Endothelial cell of umbilical vein (primary cell): ENCODE results near the gene PRKCQ. TPM values are rescaled to one million over a fixed set of nuclear protein-coding genes. Genes with fewer than 3 reads are reported as not detected.

Experiments
- BruUV-seq: library from RNA; stranded (reverse); fragments of 400-500 nt; replicated peaks from 2 replicates; lab custom pipeline; 2021; lab: Mats Ljungman, UMichigan
- CTCF ChIA-PET: fragments of 300-600, 350-600 bp; sonication (Branson Sonifier 250); formaldehyde crosslinking; loops from one replicate; lab custom pipeline; 2021; ENCODE audit warnings: antibody characterized with exemption, inconsistent platforms; lab: Charles Lee
- POLR2A ChIA-PET: fragments of 300-600, 350-600 bp; sonication (Branson Sonifier 250); formaldehyde crosslinking; loops from one replicate; lab custom pipeline; 2021; ENCODE audit warnings: antibody characterized with exemption, inconsistent platforms; lab: Charles Lee
- DNase-seq: peaks from one replicate; pipeline ENCODE4 v3.0.0-alpha.2; 2011; ENCODE audit warnings: low read depth, low spot score
- FAIRE-seq: peaks from 2 replicates; lab custom pipeline; 2011; peaks lifted over from hg19 to GRCh38; lab: Jason Lieb, UNC
- H2AFZ ChIP-seq: 2 replicates; pipeline ENCODE4 v1.6.0; 2012; ENCODE audit warnings: low read depth, low read length, control low read depth, inconsistent platforms
- H3K27ac ChIP-seq: 2 replicates; pipeline ENCODE4 v1.5.1; 2011; ENCODE audit warnings: low read depth, mild to moderate bottlenecking, control low read depth, low read length, moderate library complexity; ENCODE audit not compliant: insufficient read depth
- H3K27me3 ChIP-seq, 2 experiments: 2 replicates each; pipeline versions ENCODE4 v1.6.0 to v1.6.1; 2011; ENCODE audit warnings: low read length in 2 of 2, mixed read lengths in 1 of 2; ENCODE audit not compliant: control insufficient read depth in 2 of 2, insufficient read depth in 2 of 2
- H3K36me3 ChIP-seq, 2 experiments: 2 replicates in 1 of 2; 3 replicates in 1 of 2; pipeline ENCODE4 v1.5.1; 2011; ENCODE audit warnings: low read length in 2 of 2, mild to moderate bottlenecking in 1 of 2, moderate library complexity in 1 of 2; ENCODE audit not compliant: control insufficient read depth in 2 of 2, insufficient read depth in 2 of 2; ENCODE audit errors: extremely low read depth in 1 of 2
- H3K4me1 ChIP-seq: 3 replicates; pipeline ENCODE4 v1.5.1; 2011; ENCODE audit warnings: mild to moderate bottlenecking, low read length; ENCODE audit not compliant: control insufficient read depth, insufficient read depth; ENCODE audit errors: extremely low read depth
- H3K4me2 ChIP-seq: 2 replicates; pipeline ENCODE4 v1.6.1; 2011; ENCODE audit warnings: low read length, control low read depth, mixed read lengths; ENCODE audit not compliant: insufficient read depth
- H3K4me3 ChIP-seq, 3 experiments: fragments of 200-600 bp in 1 of 3; sonication (generic), shearing (Covaris generic) in 1 of 3; replicated peaks in 1 of 3; 2 replicates each; pipeline ENCODE4 v1.5.1; 2011 to 2016; ENCODE audit warnings: control low read depth in 3 of 3, low read length in 3 of 3, mild to moderate bottlenecking in 2 of 3, inconsistent platforms in 1 of 3, low read depth in 1 of 3, moderate library complexity in 1 of 3; ENCODE audit not compliant: insufficient read depth in 1 of 3
- H3K79me2 ChIP-seq: 2 replicates; pipeline ENCODE4 v1.6.0; 2012; ENCODE audit warnings: low read length, inconsistent platforms; ENCODE audit not compliant: control insufficient read depth, insufficient read depth
- H3K9ac ChIP-seq: replicated peaks from 2 replicates; pipeline ENCODE3; 2011; ENCODE audit warnings: low read length, control low read depth; ENCODE audit not compliant: insufficient read depth; ENCODE audit errors: extremely low read depth
- H3K9me1 ChIP-seq: replicated peaks from 3 replicates; pipeline ENCODE4 v1.6.0; 2011; ENCODE audit warnings: mild to moderate bottlenecking, low read length; ENCODE audit not compliant: control insufficient read depth, insufficient read depth; ENCODE audit errors: extremely low read depth
- H3K9me3 ChIP-seq: replicated peaks from 2 replicates; pipeline ENCODE4 v1.5.1; 2012; ENCODE audit warnings: low read length, inconsistent platforms; ENCODE audit not compliant: control insufficient read depth, insufficient read depth
- H4K20me1 ChIP-seq: replicated peaks from 2 replicates; pipeline ENCODE3; 2011; ENCODE audit warnings: mild to moderate bottlenecking, low read length; ENCODE audit not compliant: control insufficient read depth, insufficient read depth; ENCODE audit errors: extremely low read depth
- CTCF ChIP-seq, 2 donors: IDR thresholded peaks; 1 replicate in 1 of 2; 2 replicates in 1 of 2; pipeline ENCODE4 v1.5.1; 2011; ENCODE audit warnings: low read length in 2 of 2, mild to moderate bottlenecking in 2 of 2, moderate library complexity in 2 of 2, control low read depth in 1 of 2, inconsistent platforms in 1 of 2, low read depth in 1 of 2; ENCODE audit not compliant: insufficient read depth in 1 of 2; ENCODE audit errors: extremely low read depth in 1 of 2
- EZH2 ChIP-seq: IDR thresholded peaks from 2 replicates; pipeline ENCODE4 v1.6.1; 2012; ENCODE audit warnings: borderline replicate concordance, low read depth, mild to moderate bottlenecking, moderate library complexity, low read length, inconsistent platforms; ENCODE audit not compliant: severe bottlenecking
- FOS ChIP-seq: IDR thresholded peaks from 2 replicates; pipeline ENCODE4 v1.6.1; 2011; ENCODE audit warnings: mild to moderate bottlenecking, low read length, moderate library complexity, borderline replicate concordance; ENCODE audit not compliant: insufficient read depth
- GATA2 ChIP-seq: IDR thresholded peaks from 2 replicates; pipeline ENCODE4 v1.7.0; 2011; ENCODE audit warnings: low read depth, mild to moderate bottlenecking, moderate library complexity, mixed read lengths, low read length; ENCODE audit not compliant: insufficient read length, insufficient read depth
- JUN ChIP-seq: IDR thresholded peaks from 2 replicates; pipeline ENCODE4 v1.6.1; 2011; ENCODE audit warnings: borderline replicate concordance, low read depth; ENCODE audit not compliant: insufficient read length, insufficient read depth
- MAX ChIP-seq: IDR thresholded peaks from 2 replicates; pipeline ENCODE4 v1.6.1; 2011; ENCODE audit not compliant: insufficient read depth, insufficient read length
- MYC ChIP-seq: IDR thresholded peaks from one replicate; pipeline ENCODE4 v1.6.1; 2011; ENCODE audit warnings: mild to moderate bottlenecking, low read depth, low read length
- POLR2A ChIP-seq: IDR thresholded peaks from 2 replicates; pipeline ENCODE4 v1.6.1; 2012; ENCODE audit warnings: low read depth, mild to moderate bottlenecking, control low read depth, low read length
- POLR2AphosphoS5 ChIP-seq: IDR thresholded peaks from 2 replicates; pipeline ENCODE4 v1.6.1; 2012; ENCODE audit warnings: low read depth, mild to moderate bottlenecking, control low read depth, low read length, moderate library complexity; ENCODE audit not compliant: insufficient read depth
- dilution Hi-C: fragments of 300-500 bp; cut with MboI; formaldehyde crosslinking; loops from one replicate; pipeline ENCODE4 v1.15.0; 2019; ENCODE audit warnings: low sequenced_read_pairs; ENCODE audit not compliant: extremely low pct_ligation_motif_present
- intact Hi-C: fragments of 100-400 bp; cut with micrococcal nuclease; formaldehyde crosslinking; loops from one replicate; pipeline ENCODE4 v1.10.0; 2022
- polyA plus RNA-seq, 4 experiments: library from polyadenylated mRNA; depleted of rRNA in 3 of 4; stranded (reverse) in 3 of 4; unstranded in 1 of 4; fragments of >200 nt; gene quantifications; 2 replicates each; pipeline versions ENCODE4 v1.2.1 to v1.2.3, GENCODE V29; 2011 to 2012; ENCODE audit warnings: missing spikeins in 1 of 4
- total RNA-seq: library from RNA; stranded (reverse); gene quantifications from 2 replicates; pipeline ENCODE4 v1.2.3, GENCODE V29; 2021

PRKCQ gene
- total and polyA plus RNA-seq, 2 donors (not counting 3 experiments of a cell fraction or from before 2014, with no cell fraction given), result 0.32 to 0.55 TPM

DNA sequence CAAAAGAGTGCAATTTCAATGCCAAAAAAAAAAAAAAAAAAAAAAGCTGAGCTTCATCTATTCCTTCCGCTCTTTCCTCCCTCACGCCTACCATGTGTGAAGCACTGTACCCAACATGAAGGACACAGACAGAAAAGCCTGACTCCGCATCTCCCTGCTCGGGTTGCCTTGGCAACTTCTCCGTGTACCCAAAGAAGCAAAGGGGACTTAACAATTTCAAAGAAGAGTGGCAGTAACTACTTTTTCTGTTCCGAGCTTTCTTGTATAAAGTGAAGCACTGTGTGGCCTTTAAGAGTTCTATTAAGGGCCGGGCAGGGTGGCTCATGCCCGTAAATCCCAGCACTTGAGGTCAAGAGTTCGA, 177.7 kb downstream of the PRKCQ start:
- POLR2A ChIA-PET, result interaction anchor here (1.0 to 2.3 kb wide), 5 partner anchors 198 to 316 kb away, joined by 3 to 40 read pairs (median 6); partner anchors contain the start of gene PFKFB3
- BruUV-seq, result no TSS peak

More for the DNA sequence above, 177.7 kb downstream of the PRKCQ start:
- Histone ChIP-seq H4K20me1 (no peaks in the 10 kb centered on the region), H3K79me2 (no peaks in the 10 kb centered on the region), H3K27ac (no peak overlapping the region), H3K4me1 (peaks cover 6% of the 10 kb centered on the region), H3K4me3 (no peak overlapping the region), H3K27me3 (peaks cover 2 to 9% of the 10 kb centered on the region in 2 experiments), H3K9ac (no peak overlapping the region), H3K36me3 (no peaks in the 10 kb centered on the region), H2AFZ (no peak overlapping the region), H3K9me3 (no peaks in the 10 kb centered on the region), H3K9me1 (no peaks in the 10 kb centered on the region), H3K4me2 (no peak overlapping the region)
- FAIRE-seq (no peak), DNase-seq (no peak)
- CTCF ChIA-PET, result interaction anchor here (0.6 to 3.8 kb wide), 87 partner anchors 9 to 779 kb away, joined by 3 to 285 read pairs (median 6); partner anchors contain the start of genes ANKRD16, FBH1, PFKFB3 and RBM17
- dilution Hi-C loops (no loop called here), intact Hi-C loops (no loop called here)
- TF ChIP-seq JUN (no peak), POLR2AphosphoS5 (no peak), CTCF (IDR thresholded peaks at IDR 0.05; ENCODE audit: extremely low read depth in 1 of 2, insufficient read depth in 1 of 2, low read depth in 1 of 2, low read length in 2 of 2) (no peak), POLR2A (no peak), GATA2 (no peak), EZH2 (no peak), FOS (no peak), MYC (no peak), MAX (no peak)
